GM18907 (cell line): ENCODE data around the gene ADGRF4.
"Not testable (repeated sequence)": the region's sequence is repeated elsewhere in the genome, so short reads cannot be mapped to it uniquely, and the experiment has no call there.

Experiments used
- ATAC-seq: cut with Tn5 transposase; IDR thresholded peaks from one replicate; pipeline ENCODE4 v1.9.1; 2021; ENCODE audit warnings: mild to moderate bottlenecking, moderate library complexity; ENCODE audit not compliant: unreplicated experiment

The ADGRF4 gene

GRCh38 chr6:47734831-47735481 is 36.6 kb downstream of the ADGRF4 start:
- no peak for ATAC-seq

DNA sequence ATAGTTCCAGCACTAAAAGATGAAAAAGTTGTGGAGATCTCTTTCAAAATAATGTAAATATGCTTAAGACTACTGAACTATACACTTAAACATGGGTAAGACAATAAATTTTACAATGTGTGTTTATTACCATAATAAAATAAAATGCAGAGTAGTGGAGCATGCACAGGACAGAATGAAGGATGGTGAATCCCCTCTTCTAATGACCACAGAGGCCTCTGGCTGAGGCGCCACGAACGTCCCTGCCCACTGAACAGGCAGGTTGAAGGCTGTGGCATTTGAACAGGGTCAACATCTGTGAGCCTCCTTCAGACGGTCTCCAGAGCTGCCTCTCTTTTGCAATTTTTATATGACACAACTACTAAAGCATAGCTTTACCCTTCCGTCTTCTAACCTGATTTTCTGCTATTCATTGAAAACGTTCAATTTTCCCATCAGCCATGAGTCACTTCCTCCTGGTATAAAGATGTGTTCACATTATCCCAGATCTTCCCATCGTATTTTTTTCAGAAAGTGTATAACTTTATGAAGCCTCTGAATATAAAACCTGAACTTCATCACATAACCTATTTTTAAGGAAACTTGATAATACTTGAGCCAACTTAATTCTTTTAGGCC is 37.8 kb downstream of the ADGRF4 start:
- no peak for ATAC-seq

DNA sequence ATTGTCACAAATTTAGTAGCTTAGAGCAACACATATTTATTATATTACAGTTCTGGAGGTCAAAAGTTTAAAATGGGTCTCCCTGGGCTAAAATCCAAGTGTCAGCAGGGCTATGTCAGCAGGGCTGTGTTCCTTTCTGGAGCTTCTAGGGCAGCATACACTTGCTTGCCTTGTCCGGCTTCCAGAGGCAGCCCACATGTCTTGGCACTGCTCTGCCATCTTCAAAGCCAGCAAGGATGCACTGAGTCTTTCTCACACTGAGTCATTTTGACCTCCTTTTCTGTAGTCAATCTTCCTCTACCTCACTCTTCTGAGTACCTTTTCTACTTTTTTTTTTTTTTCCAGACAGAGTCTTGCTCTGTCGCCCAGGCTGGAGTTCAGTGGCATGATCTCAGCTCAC is 39.0 kb downstream of the ADGRF4 start:
- ATAC-seq = no peak

DNA sequence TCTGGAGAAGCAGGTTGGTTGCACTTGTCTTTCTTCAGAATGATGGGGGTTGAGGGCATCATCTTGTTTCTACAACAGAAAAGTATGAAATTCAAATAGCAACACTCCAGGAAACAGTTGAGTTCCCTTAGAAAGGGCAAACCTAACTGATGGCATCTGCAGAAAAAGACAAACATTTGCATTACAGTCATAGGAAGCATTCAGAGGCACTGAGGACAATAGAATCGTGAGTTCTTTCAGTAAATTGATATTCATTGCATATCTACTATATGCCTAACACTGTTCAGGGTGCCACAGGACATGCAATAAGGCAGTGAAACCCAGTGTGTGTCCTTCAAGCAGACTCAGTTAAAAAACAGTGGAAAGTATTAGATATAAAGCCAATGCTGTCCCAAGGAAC is 42.3 kb downstream of the ADGRF4 start:
- no peak for ATAC-seq

- ATAC-seq = no peak
Measured at GRCh38 chr6:47741807-47742206, 43.4 kb downstream of the ADGRF4 start.

DNA sequence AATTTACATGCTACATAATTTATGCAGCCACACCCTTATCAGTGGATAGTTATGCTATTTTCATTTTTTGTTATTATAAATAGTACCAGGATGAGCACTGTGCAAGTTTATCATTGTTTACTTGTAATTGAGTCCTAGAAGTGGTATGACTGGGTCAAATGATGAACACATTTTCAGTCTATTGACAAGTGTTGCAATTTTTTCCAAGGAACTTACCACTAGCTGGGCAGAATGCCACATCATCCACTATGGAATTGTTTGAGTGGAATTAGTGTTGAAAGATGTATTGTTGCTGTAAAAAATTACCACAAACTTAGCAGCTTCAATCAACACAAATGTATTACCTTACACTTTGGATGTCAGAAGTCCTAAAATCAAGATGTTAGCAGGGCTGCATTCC is 45.4 kb downstream of the ADGRF4 start:
- ATAC-seq = no peak

DNA sequence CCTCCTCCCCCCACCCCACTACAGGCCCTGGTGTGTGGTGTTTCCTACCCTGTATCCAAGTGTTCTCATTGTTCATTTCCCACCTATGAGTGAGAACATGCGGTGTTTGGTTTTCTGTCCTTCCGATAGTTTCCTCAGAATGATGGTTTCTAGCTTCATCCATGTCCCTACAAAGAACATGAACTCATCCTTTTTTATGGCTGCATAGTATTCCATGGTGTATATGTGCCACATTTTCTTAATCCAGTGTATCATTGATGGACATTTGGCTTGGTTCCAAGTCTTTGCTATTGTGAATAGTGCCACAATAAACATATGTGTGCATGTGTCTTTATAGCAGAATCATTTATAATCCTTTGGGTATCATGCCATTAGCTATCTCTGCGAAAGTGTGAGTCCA is 46.9 kb downstream of the ADGRF4 start:
- not testable (repeated sequence) for ATAC-seq

GRCh38 chr6:47749757-47750156 is 51.4 kb downstream of the ADGRF4 start:
- no peak for ATAC-seq

DNA sequence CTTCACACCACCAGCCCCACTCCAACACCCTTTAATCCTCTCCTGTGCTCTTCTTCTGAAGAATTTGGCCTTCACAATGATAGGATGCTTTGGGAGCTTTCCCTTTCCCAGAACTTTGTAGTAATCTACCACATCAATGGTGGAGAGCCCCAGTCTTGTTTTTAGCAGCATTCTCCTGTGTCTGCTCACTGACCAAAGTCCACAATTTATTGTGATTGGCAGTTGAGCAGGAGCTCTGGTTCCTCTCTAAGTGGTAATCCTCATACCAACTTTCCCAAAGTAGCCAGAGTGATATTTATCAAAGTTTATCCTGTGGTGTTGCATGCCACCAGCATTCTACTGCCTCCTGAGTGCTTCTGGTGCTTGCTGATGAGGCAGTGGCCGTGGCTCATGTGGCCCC is 54.4 kb downstream of the ADGRF4 start:
- ATAC-seq = no peak

DNA sequence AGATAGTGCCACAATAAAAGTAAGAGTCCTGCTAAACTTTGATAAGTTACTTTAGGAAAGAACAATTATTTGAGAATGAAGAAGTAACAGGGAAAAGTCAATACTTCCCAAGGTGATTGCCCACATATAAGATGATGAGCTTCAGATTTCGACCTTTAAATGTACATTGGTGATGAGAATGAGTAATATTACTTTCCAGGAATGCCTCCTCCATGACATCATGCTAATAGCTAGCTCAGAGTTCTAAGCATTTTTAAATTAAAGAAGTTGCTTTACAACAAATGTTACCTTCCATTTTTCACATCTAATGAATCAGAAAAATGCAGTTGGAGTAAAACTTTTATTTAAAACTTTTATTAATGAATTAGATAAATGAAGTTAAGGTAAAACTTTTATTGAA is 61.0 kb downstream of the ADGRF4 start:
- ATAC-seq = no peak

DNA sequence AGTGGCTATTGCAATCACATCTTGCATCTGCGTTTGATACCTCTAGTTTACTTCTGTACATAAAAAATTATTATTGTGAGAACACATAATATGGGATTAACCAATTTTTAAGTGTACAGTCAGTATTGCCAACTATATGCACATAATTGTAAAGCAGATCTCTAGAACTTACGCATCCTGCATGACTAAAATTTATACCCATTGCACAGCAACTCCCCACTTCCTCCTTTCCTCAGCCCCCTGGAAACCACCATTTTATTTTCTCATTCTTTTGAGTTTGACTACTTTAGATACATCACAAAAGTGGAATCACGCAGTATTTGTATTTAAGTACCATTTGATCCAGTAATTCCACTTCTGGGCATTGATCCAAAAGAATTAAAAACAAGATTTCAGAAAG is 64.1 kb downstream of the ADGRF4 start:
- ATAC-seq = no peak

- no peak for ATAC-seq
Measured at GRCh38 chr6:47766445-47766844, 68.1 kb downstream of the ADGRF4 start.

GRCh38 chr6:47767102-47767501 is 68.7 kb downstream of the ADGRF4 start:
- ATAC-seq = no peak

DNA sequence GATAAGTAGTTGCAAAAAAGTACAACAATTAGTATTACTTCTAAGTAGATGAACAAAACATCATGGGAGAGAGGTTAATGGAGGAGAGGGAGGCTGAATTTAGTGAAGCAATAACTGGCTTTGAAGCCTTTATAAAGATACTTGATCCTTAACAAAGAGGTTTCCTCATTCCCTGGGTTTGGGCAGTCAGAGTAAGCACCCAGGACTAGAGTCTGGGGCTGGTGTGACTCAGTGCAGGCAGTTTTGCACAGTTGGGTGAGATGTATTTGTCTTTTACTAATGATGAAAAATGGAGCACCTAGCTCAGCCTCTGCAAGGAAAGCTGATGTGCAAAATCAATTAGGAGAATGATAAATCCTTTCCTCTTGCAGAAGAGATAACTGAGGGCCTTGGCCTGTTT is 71.6 kb downstream of the ADGRF4 start:
- ATAC-seq = no peak
